ENCODE results near the gene SIAH3.

Gene SIAH3

GRCh38 chr13:45816427-45816826 is 35.1 kb downstream of the SIAH3 start:
- DNase-seq, result no peak

DNA sequence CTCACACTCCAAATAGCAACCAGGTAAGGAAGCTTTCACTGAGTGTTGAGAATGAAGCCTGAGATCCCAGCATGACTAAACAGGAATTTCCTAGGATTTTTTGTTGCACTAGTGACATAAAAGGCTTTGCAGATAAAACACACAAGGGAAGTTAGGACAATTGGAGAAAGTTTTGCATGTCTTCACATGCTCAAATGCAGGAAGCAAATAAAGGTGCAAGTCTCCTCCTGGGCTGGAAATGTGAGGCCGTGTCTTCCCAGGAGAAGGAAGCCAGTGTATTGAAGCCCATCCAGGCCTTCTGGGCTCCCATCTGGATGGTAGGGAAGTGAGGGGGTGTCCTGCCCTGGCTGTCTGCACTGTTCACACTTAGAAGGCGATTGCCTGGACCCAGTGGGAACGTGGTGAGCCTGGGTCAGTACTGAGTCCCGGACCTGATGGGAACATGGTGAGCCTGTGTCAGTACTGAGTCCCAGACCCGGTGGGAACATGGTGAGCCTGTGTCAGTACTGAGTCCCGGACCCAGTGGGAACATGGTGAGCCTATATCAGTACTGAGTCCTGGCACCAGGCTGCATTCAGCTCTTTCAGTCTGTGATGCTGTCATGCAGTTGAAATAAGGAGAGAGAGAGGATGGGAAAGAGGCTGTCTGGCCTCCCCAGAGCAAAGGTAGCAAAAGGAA is 38.7 kb downstream of the SIAH3 start:
- DNase-seq, result no peak

DNA sequence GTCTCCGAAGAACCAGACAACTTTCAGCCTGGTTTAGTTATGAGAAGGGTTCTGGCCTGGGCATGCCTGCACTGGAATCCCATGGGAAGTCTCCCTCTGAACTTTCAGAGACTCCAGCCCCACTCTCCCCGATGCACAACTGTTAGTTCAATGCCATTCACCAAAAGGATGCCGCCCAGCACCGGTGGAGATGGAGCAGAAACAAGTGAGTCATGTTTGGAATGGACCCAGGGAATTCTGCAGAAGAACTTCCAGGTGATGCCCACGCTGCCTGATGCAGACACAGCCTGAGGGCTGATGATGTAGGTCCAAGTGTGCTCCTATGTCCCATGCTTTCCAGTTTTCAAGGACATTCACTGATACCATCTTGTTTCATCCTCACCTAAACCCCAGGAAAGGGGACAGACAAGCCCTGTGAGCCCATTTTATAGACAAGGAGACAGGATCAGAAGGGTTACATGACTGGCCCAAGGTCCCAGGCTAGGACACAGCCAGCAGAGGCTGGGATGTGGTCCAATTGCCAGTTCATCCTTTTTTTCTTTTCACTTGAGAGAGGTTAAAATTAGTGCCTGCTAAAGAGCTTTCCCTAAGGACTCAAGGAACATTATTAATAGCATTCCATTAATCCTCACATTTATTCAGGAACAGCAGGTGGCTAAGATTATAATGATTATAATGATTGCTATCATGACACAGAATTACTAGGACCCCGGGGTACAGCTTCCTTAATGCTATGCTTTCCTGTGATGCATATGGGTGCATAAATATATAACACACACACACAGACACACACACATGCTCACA is 39.5 kb downstream of the SIAH3 start:
- DNase-seq, result no peak

- DNase-seq, result no peak
Measured at GRCh38 chr13:45809801-45810394, 41.7 kb downstream of the SIAH3 start.

DNA sequence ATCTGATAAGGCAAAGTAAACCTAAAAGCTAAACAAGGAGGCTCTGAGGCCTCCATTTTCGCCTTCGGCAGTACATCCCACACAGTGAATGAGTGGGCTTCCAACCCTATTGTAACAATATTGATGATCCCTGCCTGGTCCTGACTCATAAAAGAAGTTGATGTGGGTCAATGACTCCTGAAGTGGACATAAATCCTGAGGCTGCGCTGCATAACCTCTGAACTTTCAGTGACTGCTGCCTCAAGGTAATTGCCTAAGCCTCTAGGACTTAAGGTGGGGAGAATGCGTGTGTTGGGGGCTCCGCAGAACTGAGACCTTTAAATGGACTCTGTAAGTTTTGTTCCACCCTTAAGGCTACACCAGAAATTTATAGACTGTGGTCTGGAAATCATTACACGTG is 42.6 kb downstream of the SIAH3 start:
- DNase-seq, result no peak

DNA sequence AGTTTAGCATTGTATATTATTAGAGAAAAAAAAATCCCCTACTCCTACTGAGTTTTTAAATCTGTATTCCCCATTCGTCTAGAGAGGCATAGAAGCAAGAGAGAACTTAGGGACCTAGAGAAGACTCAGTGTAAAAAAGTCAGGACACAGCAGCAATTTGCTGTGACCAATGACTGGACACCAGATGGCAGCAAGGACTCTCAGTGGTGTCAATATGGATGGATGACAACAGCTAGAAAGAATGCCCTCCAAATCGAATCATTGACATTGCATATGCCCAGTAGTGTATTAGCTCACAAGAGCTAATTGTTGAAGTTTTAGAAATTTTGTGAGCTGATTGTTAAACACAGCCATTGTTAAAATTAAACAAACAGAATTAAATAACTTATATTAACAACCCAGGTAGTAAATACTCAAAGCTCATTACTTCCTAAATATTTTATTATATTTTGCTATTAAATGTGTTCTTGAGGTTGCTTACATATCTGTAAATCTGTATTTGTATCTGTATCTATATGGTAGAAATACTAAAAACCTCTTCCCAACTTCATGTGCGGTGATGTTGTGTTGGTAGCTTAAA is 43.9 kb downstream of the SIAH3 start:
- DNase-seq, result no peak

GRCh38 chr13:45800485-45800884 is 51.1 kb downstream of the SIAH3 start:
- no peak for DNase-seq

DNA sequence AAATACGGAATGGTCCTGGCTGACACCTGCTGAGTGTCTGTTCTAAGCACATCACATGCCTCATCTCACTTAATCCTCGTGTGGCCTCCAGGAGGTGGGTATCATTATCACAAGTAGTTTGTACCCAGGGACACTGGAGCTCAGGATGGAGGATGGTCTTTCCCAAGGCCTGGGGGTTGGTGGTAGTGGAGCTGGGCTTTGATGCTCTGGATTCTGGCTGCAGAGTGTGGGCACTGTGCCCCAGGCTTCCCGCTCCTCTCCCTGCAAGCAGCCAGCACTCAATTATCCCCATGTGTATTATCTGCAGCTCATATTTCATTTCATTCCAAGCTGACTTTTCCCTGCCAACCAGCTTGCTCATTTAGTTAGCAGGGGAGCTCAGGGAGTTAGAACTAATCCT is 52.1 kb downstream of the SIAH3 start:
- no peak for DNase-seq

DNA sequence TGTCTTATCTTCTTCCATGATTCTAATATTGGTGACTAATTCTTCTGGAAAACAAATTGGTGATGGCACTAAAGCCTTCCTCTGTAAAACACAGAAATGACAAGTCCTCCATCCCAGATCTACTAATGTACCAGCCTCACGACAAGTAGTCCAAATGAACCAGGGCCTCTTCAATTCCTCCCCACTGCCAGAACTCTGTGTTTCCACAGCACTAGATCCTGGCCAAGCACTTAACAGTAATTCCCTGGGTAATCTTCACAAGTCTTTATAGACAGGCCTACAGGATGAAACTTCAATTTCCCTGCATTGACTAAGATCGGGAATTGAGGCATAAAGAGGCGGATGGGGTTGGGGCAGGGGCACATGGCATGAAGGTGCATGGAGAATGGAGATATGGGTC is 52.7 kb downstream of the SIAH3 start:
- no peak for DNase-seq

- DNase-seq, result no peak
Measured at GRCh38 chr13:45796426-45797235, 54.9 kb downstream of the SIAH3 start.

DNA sequence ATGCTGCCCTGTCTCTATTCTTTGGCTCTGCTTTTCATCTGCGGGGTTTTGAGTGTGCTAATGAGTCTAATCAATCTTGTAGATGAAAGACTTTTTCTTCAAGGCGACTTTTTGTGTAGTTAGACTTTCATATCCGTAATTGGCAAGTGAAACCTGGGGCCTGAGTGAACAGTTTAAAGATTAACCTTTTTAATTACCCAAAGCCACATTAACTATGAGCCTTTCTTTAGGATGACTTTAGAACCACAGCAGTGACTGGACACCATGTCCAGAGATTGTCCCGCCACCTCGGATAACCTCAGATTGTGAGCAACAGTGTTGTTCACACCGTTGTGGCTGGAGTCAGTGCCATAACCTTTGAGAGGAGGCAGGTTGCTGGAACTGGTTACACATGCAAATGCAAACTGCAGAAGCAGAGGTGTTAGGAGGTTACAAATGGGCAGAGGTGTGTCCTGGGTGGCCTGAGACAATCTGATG is 58.7 kb downstream of the SIAH3 start:
- no peak for DNase-seq

DNA sequence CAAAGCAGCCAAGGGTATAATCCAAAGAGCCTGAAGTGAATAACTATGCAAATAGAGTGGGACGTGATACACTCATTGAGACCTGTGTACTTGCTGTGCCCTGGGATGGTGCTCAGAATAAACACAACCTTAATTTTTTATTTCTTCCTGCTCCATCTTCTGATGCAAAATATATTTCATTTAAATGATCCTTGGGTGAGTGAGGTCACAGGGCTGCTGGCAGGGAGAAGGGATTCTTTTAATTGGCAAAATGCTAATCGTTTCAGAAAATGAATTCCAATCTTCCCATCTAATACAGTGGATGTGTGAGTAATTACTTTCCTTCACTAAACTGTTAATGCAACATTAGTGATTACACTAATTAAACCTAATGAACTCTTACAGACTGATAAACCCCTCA is 63.5 kb downstream of the SIAH3 start:
- DNase-seq, result no peak

GRCh38 chr13:45787346-45787745 is 64.2 kb downstream of the SIAH3 start:
- DNase-seq, result no peak

DNA sequence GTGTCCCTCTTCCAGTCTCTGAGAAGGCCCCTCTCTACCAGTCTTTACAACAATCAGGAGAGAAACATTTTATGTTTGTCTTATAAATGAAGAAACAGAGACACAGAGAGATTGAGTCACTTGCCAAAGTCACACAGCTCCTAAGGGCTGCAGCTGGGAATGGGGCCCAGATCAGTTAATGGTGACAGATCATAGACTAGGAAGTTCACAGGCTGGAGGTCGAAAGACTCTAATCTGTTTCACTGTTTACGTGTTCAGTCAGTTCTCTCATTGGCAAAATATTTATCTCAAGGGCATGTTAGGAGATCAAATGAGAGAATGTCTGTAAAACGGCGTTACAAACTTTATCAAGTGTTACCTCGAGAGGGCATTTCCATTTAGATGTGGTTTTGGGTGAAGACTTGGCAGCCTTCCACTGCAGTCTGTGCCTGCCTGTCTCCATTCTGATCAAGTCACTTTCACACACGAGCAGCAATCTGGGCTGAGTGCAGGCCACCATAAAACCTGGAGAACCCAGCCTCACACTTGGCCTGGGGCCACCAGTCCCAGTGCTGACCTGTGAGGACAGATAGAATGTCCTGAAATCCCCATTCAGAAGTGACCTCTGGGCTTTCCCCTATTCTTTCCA is 65.1 kb downstream of the SIAH3 start:
- DNase-seq, result no peak

GRCh38 chr13:45784755-45785675 is 66.5 kb downstream of the SIAH3 start:
- DNase-seq, result no peak

- no peak for DNase-seq
Measured at GRCh38 chr13:45783346-45784043, 68.1 kb downstream of the SIAH3 start.

- DNase-seq, result no peak
Measured at GRCh38 chr13:45782327-45783045, 69.1 kb downstream of the SIAH3 start.

- DNase-seq, result no peak
Measured at GRCh38 chr13:45781553-45782326, 69.8 kb downstream of the SIAH3 start.

- no peak for DNase-seq
Measured at GRCh38 chr13:45779901-45780300, 71.7 kb downstream of the SIAH3 start.
